WERI-Rb-1 (cell line): Measurements from ENCODE around the gene TMEM213.

Source experiments
- DNase-seq: peaks from one replicate; pipeline ENCODE4 v3.0.0-alpha.2; 2020
- H3K27ac ChIP-seq: fragments of 250-450 bp; sonication (Bioruptor Pico); 2 replicates; pipeline ENCODE4 v1.5.1; 2020; ENCODE audit warnings: mild to moderate bottlenecking, moderate library complexity
- H3K27me3 ChIP-seq: fragments of 250-450 bp; sonication (Bioruptor Pico); 2 replicates; pipeline ENCODE4 v1.5.1; 2021; ENCODE audit warnings: mild to moderate bottlenecking, low read depth, moderate library complexity; ENCODE audit not compliant: insufficient read depth, severe bottlenecking
- H3K36me3 ChIP-seq: fragments of 250-450 bp; sonication (Bioruptor Pico); 2 replicates; pipeline ENCODE4 v1.5.1; 2020; ENCODE audit warnings: mild to moderate bottlenecking, moderate library complexity
- H3K4me3 ChIP-seq: 2 replicates; pipeline ENCODE4 v1.5.1; 2011; ENCODE audit warnings: low read depth, mild to moderate bottlenecking, control low read depth, low read length
- H3K9me3 ChIP-seq: fragments of 250-450 bp; sonication (Bioruptor Pico); 2 replicates; pipeline ENCODE4 v1.5.1; 2021; ENCODE audit warnings: mild to moderate bottlenecking, moderate library complexity; ENCODE audit not compliant: severe bottlenecking
- CTCF ChIP-seq: IDR thresholded peaks from 2 replicates; pipeline ENCODE4 v1.5.1; 2011; ENCODE audit warnings: low read depth, mild to moderate bottlenecking, control low read depth, inconsistent platforms, low read length

The TMEM213 gene

GRCh38 chr7:138752518-138753149 is 45.2 kb upstream of the TMEM213 start:
- Histone ChIP-seq H3K27ac (no peak overlapping the region), H3K27me3 (no peaks in the 10 kb centered on the region), H3K36me3 (no peaks in the 10 kb centered on the region), H3K4me3 (no peak overlapping the region), H3K9me3 (no peaks in the 10 kb centered on the region)
- DNase-seq, result no peak
- TF ChIP-seq CTCF, result no peak

GRCh38 chr7:138753150-138753518 is 44.7 kb upstream of the TMEM213 start:
- no peaks in the 10 kb centered on the region for H3K27me3 ChIP-seq
- H3K27ac ChIP-seq, result no peak overlapping the region
- no peak overlapping the region for H3K4me3 ChIP-seq
- H3K36me3 ChIP-seq, result no peaks in the 10 kb centered on the region
- no peak for DNase-seq
- no peak for TF ChIP-seq CTCF
- no peaks in the 10 kb centered on the region for H3K9me3 ChIP-seq

GRCh38 chr7:138753610-138754009 is 44.2 kb upstream of the TMEM213 start:
- Histone ChIP-seq H3K9me3 (no peaks in the 10 kb centered on the region), H3K27ac (no peak overlapping the region)
- TF ChIP-seq CTCF, result no peak

GRCh38 chr7:138755331-138755747 is 42.5 kb upstream of the TMEM213 start:
- Histone ChIP-seq H3K36me3 (no peaks in the 10 kb centered on the region), H3K9me3 (no peaks in the 10 kb centered on the region), H3K27me3 (no peaks in the 10 kb centered on the region), H3K27ac (no peak overlapping the region), H3K4me3 (no peak overlapping the region)
- no peak for TF ChIP-seq CTCF
- no peak for DNase-seq

More at GRCh38 chr7:138753610-138754009, 44.2 kb upstream of the TMEM213 start:
- DNase-seq, result peak; percentile 26
- Histone ChIP-seq H3K4me3 (no peak overlapping the region), H3K27me3 (no peaks in the 10 kb centered on the region), H3K36me3 (no peaks in the 10 kb centered on the region)

GRCh38 chr7:138755842-138756590 is 41.8 kb upstream of the TMEM213 start:
- H3K9me3 ChIP-seq, result no peaks in the 10 kb centered on the region
- no peak for DNase-seq
- H3K27ac ChIP-seq, result no peak overlapping the region
- H3K4me3 ChIP-seq, result no peak overlapping the region
- no peak for TF ChIP-seq CTCF
- no peaks in the 10 kb centered on the region for H3K27me3 ChIP-seq
- H3K36me3 ChIP-seq, result no peaks in the 10 kb centered on the region
